Endothelial cell of umbilical vein (primary cell): ENCODE measurements around the gene LRRC52.

Source experiments
- EZH2 ChIP-seq: IDR thresholded peaks from 2 replicates; pipeline ENCODE4 v1.6.1; 2012; ENCODE audit warnings: borderline replicate concordance, low read depth, mild to moderate bottlenecking, moderate library complexity, low read length, inconsistent platforms; ENCODE audit not compliant: severe bottlenecking
- FOS ChIP-seq: IDR thresholded peaks from 2 replicates; pipeline ENCODE4 v1.6.1; 2011; ENCODE audit warnings: mild to moderate bottlenecking, low read length, moderate library complexity, borderline replicate concordance; ENCODE audit not compliant: insufficient read depth
- GATA2 ChIP-seq: IDR thresholded peaks from 2 replicates; pipeline ENCODE4 v1.7.0; 2011; ENCODE audit warnings: low read depth, mild to moderate bottlenecking, moderate library complexity, mixed read lengths, low read length; ENCODE audit not compliant: insufficient read length, insufficient read depth
- MYC ChIP-seq: IDR thresholded peaks from one replicate; pipeline ENCODE4 v1.6.1; 2011; ENCODE audit warnings: mild to moderate bottlenecking, low read depth, low read length
- POLR2A ChIP-seq: IDR thresholded peaks from 2 replicates; pipeline ENCODE4 v1.6.1; 2012; ENCODE audit warnings: low read depth, mild to moderate bottlenecking, control low read depth, low read length
- POLR2AphosphoS5 ChIP-seq: IDR thresholded peaks from 2 replicates; pipeline ENCODE4 v1.6.1; 2012; ENCODE audit warnings: low read depth, mild to moderate bottlenecking, control low read depth, low read length, moderate library complexity; ENCODE audit not compliant: insufficient read depth
- TF ChIP-seq, protein P1 (sequence below), 2 donors: IDR thresholded peaks; 1 replicate in 1 of 2; 2 replicates in 1 of 2; pipeline ENCODE4 v1.5.1; 2011; ENCODE audit warnings: low read length in 2 of 2, mild to moderate bottlenecking in 2 of 2, moderate library complexity in 2 of 2, control low read depth in 1 of 2, inconsistent platforms in 1 of 2, low read depth in 1 of 2; ENCODE audit not compliant: insufficient read depth in 1 of 2; ENCODE audit errors: extremely low read depth in 1 of 2
- TF ChIP-seq, protein P2 (sequence below): IDR thresholded peaks from 2 replicates; pipeline ENCODE4 v1.6.1; 2011; ENCODE audit not compliant: insufficient read depth, insufficient read length

DNA sequence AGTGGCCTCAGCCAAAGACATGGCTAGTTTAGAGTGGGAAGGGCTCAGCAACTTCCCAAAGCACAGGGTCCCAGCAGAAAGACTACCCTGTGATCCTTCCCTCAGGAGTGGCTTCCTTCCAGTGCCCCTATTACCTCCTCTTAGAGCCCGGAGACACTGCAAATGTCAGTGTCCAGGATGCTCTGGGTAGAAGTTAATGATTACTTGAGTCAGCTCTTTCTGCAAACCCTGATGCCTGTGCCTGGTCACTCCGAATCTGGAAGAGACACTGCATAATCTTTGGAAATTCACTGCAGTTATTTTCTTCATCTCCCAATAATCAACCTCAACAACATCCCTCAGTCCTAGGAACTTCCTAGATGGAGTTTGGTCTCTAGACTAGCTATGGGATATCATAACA is 60.0 kb downstream of the LRRC52 start:
- TF ChIP-seq, protein P1, sequence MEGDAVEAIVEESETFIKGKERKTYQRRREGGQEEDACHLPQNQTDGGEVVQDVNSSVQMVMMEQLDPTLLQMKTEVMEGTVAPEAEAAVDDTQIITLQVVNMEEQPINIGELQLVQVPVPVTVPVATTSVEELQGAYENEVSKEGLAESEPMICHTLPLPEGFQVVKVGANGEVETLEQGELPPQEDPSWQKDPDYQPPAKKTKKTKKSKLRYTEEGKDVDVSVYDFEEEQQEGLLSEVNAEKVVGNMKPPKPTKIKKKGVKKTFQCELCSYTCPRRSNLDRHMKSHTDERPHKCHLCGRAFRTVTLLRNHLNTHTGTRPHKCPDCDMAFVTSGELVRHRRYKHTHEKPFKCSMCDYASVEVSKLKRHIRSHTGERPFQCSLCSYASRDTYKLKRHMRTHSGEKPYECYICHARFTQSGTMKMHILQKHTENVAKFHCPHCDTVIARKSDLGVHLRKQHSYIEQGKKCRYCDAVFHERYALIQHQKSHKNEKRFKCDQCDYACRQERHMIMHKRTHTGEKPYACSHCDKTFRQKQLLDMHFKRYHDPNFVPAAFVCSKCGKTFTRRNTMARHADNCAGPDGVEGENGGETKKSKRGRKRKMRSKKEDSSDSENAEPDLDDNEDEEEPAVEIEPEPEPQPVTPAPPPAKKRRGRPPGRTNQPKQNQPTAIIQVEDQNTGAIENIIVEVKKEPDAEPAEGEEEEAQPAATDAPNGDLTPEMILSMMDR (IDR thresholded peaks at IDR 0.05; ENCODE audit: extremely low read depth in 1 of 2, insufficient read depth in 1 of 2, low read depth in 1 of 2, low read length in 2 of 2), result no peak
- no peak for TF ChIP-seq POLR2A
- TF ChIP-seq MYC, result no peak
- TF ChIP-seq EZH2, result no peak
- no peak for TF ChIP-seq POLR2AphosphoS5
- no peak for TF ChIP-seq FOS
- no peak for TF ChIP-seq GATA2
- TF ChIP-seq, protein P2, sequence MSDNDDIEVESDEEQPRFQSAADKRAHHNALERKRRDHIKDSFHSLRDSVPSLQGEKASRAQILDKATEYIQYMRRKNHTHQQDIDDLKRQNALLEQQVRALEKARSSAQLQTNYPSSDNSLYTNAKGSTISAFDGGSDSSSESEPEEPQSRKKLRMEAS, result no peak
